SK-N-SH (cell line): ENCODE measurements around the gene CCDC188. TPM values are rescaled to one million over a fixed set of nuclear protein-coding genes. Genes with fewer than 3 reads are reported as not detected.

Source experiments
- CTCF ChIA-PET: fragments of 300-600, 350-600 bp; formaldehyde crosslinking; extraction: SDS; loops from one replicate; lab custom pipeline; 2021; lab: Yijun Ruan, JAX
- POLR2A ChIA-PET: fragments of 350-600 bp; sonication (Branson Sonifier 250); formaldehyde crosslinking; extraction: SDS; loops from one replicate; lab custom pipeline; 2020; ENCODE audit warnings: antibody characterized with exemption, inconsistent platforms; lab: Yijun Ruan, JAX
- DNase-seq: peaks from one replicate; pipeline ENCODE4 v3.0.0; 2012
- H2AFZ ChIP-seq: fragments of 200-600 bp; sonication (generic); 2 replicates; pipeline ENCODE4 v1.8.1; 2016; ENCODE audit warnings: antibody characterized with exemption, mild to moderate bottlenecking, low read depth
- H3F3A ChIP-seq: fragments of 200-600 bp; sonication (generic); replicated peaks from 2 replicates; pipeline ENCODE3; 2016; ENCODE audit warnings: antibody characterized with exemption, mild to moderate bottlenecking; ENCODE audit not compliant: insufficient read depth
- H3K27ac ChIP-seq, 2 experiments: fragments of 200-500 bp in 1 of 2; fragments of 200-600 bp in 1 of 2; sonication (Bioruptor generic) in 1 of 2; sonication (generic), shearing (Covaris generic) in 1 of 2; 2 replicates each; pipeline versions ENCODE4 v1.5.1 to v1.6.1; 2014 to 2016; ENCODE audit warnings: low read depth in 2 of 2, inconsistent platforms in 1 of 2, low read length in 1 of 2, mild to moderate bottlenecking in 1 of 2, mixed read lengths in 1 of 2
- H3K27me3 ChIP-seq: fragments of 200-600 bp; sonication (generic), shearing (Covaris generic); 2 replicates; pipeline ENCODE4 v1.6.1; 2016; ENCODE audit warnings: mixed run types; ENCODE audit not compliant: insufficient read depth
- H3K36me3 ChIP-seq, 2 experiments: fragments of 200-500 bp in 1 of 2; fragments of 200-600 bp in 1 of 2; sonication (Bioruptor generic) in 1 of 2; sonication (generic) in 1 of 2; replicated peaks in 1 of 2; 2 replicates each; pipeline versions ENCODE3 to v1.5.1; 2014 to 2016; ENCODE audit warnings: low read length in 1 of 2, mild to moderate bottlenecking in 1 of 2; ENCODE audit not compliant: insufficient read depth in 2 of 2, control insufficient read depth in 1 of 2
- H3K4me1 ChIP-seq, 2 experiments: fragments of 200-500 bp in 1 of 2; fragments of 200-600 bp in 1 of 2; sonication (Bioruptor generic) in 1 of 2; sonication (generic), shearing (Covaris generic) in 1 of 2; 2 replicates each; pipeline versions ENCODE4 v1.5.1 to v1.6.1; 2014 to 2016; ENCODE audit warnings: low read depth in 1 of 2, low read length in 1 of 2, mixed run types in 1 of 2; ENCODE audit not compliant: insufficient read depth in 2 of 2, control insufficient read depth in 1 of 2
- H3K4me2 ChIP-seq: fragments of 200-600 bp; sonication (generic), shearing (Covaris generic); 2 replicates; pipeline ENCODE4 v1.6.1; 2017; ENCODE audit warnings: mixed run types
- H3K4me3 ChIP-seq, 2 experiments: fragments of 200-500 bp in 1 of 2; fragments of 200-600 bp in 1 of 2; sonication (Bioruptor generic) in 1 of 2; sonication (generic), shearing (Covaris generic) in 1 of 2; 2 replicates each; pipeline versions ENCODE4 v1.5.1 to v1.8.1; 2014 to 2016; ENCODE audit warnings: low read depth in 2 of 2, inconsistent platforms in 1 of 2, low read length in 1 of 2, mild to moderate bottlenecking in 1 of 2, mixed read lengths in 1 of 2, moderate library complexity in 1 of 2
- H3K79me2 ChIP-seq: fragments of 200-600 bp; sonication (generic); 2 replicates; pipeline ENCODE4 v1.8.1; 2017; ENCODE audit warnings: mild to moderate bottlenecking; ENCODE audit not compliant: insufficient read depth
- H3K9ac ChIP-seq: fragments of 200-600 bp; sonication (generic); 2 replicates; pipeline ENCODE4 v1.6.1; 2017; ENCODE audit warnings: mixed run types
- H3K9me2 ChIP-seq: fragments of 200-600 bp; sonication (generic); 2 replicates; pipeline ENCODE4 v1.6.1; 2017; ENCODE audit warnings: mixed run types
- H3K9me3 ChIP-seq: fragments of 200-600 bp; sonication (generic); 2 replicates; pipeline ENCODE4 v1.6.1; 2017; ENCODE audit warnings: mixed run types, mild to moderate bottlenecking, moderate library complexity
- H4K20me1 ChIP-seq: fragments of 200-600 bp; sonication (generic); 2 replicates; pipeline ENCODE4 v1.6.1; 2017; ENCODE audit warnings: mild to moderate bottlenecking, mixed run types; ENCODE audit not compliant: insufficient read depth
- CHD2 ChIP-seq: fragments of 150-350 bp; IDR thresholded peaks from 2 replicates; pipeline ENCODE4 v1.6.1; 2018; ENCODE audit warnings: low read length; ENCODE audit not compliant: partially characterized antibody
- ELF1 ChIP-seq: IDR thresholded peaks from 2 replicates; pipeline ENCODE4 v1.4.0; 2012
- EP300 ChIP-seq, 2 experiments: IDR thresholded peaks; 2 replicates each; pipeline versions ENCODE4 v1.4.0 to v1.6.1; 2012; ENCODE audit warnings: borderline replicate concordance in 1 of 2, low read depth in 1 of 2, low read length in 1 of 2
- EZH2phosphoT487 ChIP-seq: fragments of 200-600 bp; sonication (generic); IDR thresholded peaks from 2 replicates; pipeline ENCODE4 v1.6.1; 2017; ENCODE audit warnings: low read depth, mixed run types, mild to moderate bottlenecking, antibody characterized with exemption, moderate library complexity, borderline replicate concordance
- FOSL2 ChIP-seq: IDR thresholded peaks from 2 replicates; pipeline ENCODE4 v1.4.0; 2012; ENCODE audit warnings: low read depth, mild to moderate bottlenecking, moderate library complexity, borderline replicate concordance
- GABPA ChIP-seq: IDR thresholded peaks from 2 replicates; pipeline ENCODE4 v1.4.0; 2012; ENCODE audit warnings: low read depth, mild to moderate bottlenecking
- GATA2 ChIP-seq: sonication (generic); formaldehyde crosslinking; IDR thresholded peaks from 2 replicates; pipeline ENCODE4 v1.5.0; 2020; ENCODE audit warnings: mild to moderate bottlenecking, missing genetic modification reagents
- IRF3 ChIP-seq: fragments of 150-350 bp; IDR thresholded peaks from 2 replicates; pipeline ENCODE4 v1.6.1; 2016; ENCODE audit warnings: mild to moderate bottlenecking, low read depth, low read length
- NFIC ChIP-seq: IDR thresholded peaks from 2 replicates; pipeline ENCODE4 v1.4.0; 2012; ENCODE audit warnings: borderline replicate concordance
- NRF1 ChIP-seq: IDR thresholded peaks from 2 replicates; pipeline ENCODE4 v1.6.1; 2012; ENCODE audit warnings: low read depth, mild to moderate bottlenecking, low read length
- RAD21 ChIP-seq: IDR thresholded peaks from 2 replicates; pipeline ENCODE4 v1.6.1; 2012; ENCODE audit warnings: mild to moderate bottlenecking, low read length
- RCOR1 ChIP-seq: fragments of 150-350 bp; IDR thresholded peaks from 2 replicates; pipeline ENCODE4 v1.6.1; 2017; ENCODE audit warnings: antibody characterized with exemption, low read length
- RXRA ChIP-seq: IDR thresholded peaks from 2 replicates; pipeline ENCODE4 v1.4.0; 2012; ENCODE audit warnings: low read depth, mild to moderate bottlenecking, borderline replicate concordance
- SIN3A ChIP-seq: IDR thresholded peaks from 2 replicates; pipeline ENCODE4 v1.6.1; 2012; ENCODE audit warnings: low read depth, mild to moderate bottlenecking, low read length, moderate library complexity, borderline replicate concordance
- USF1 ChIP-seq: IDR thresholded peaks from 2 replicates; pipeline ENCODE4 v1.4.0; 2012; ENCODE audit warnings: low read depth, borderline replicate concordance
- USF2 ChIP-seq: fragments of 150-350 bp; IDR thresholded peaks from 2 replicates; pipeline ENCODE4 v1.6.1; 2017; ENCODE audit warnings: antibody characterized with exemption, low read length, low read depth, borderline replicate concordance
- WGBS: methylation state at CpG from one replicate; pipeline ENCODE4 v1.1.6; 2017; ENCODE audit warnings: low lambda C conversion rate; 5-methylcytosine and 5-hydroxymethylcytosine counted together
- polyA plus RNA-seq, 3 experiments: library from polyadenylated mRNA; depleted of rRNA; stranded (reverse); fragments of >200 nt; gene quantifications; 2 replicates each; pipeline ENCODE4 v1.2.3, GENCODE V29; 2012

CCDC188 gene
- polyA plus RNA-seq, 1 of the 3 experiments (the other 2 are of a cell fraction): 21.1 TPM

- TF ChIP-seq RAD21 (no peak), RCOR1 (no peak), FOSL2 (no peak), ELF1 (no peak), CHD2 (no peak), NFIC (no peak), SIN3A (no peak), RXRA (no peak), GABPA (no peak), EZH2phosphoT487 (no peak), IRF3 (no peak), USF2 (no peak), USF1 (no peak), GATA2 (CRISPR knock-in tag) (no peak), EP300 (IDR thresholded peaks at IDR 0.05; ENCODE audit: borderline replicate concordance in 1 of 2, low read depth in 1 of 2, low read length in 1 of 2) (no peak), NRF1 (no peak)
- no peaks in the 10 kb centered on the region for H4K20me1 ChIP-seq
Measured at GRCh38 chr22:20156042-20156389, 5.2 kb upstream of the CCDC188 start.

More at GRCh38 chr22:20156042-20156389, 5.2 kb upstream of the CCDC188 start:
- H3K79me2 ChIP-seq: peaks cover 4% of the 10 kb centered on the region; the same call in 1 of the 2 replicates
- H3K9ac ChIP-seq: no peak overlapping the region
- H2AFZ ChIP-seq: no peak overlapping the region
- peaks cover 7% of the 10 kb centered on the region for H3F3A ChIP-seq
- H3K9me3 ChIP-seq: no peaks in the 10 kb centered on the region
- ChIA-PET POLR2A (no interaction called here), CTCF (interaction anchor here (0.6 to 5.1 kb wide), 16 partner anchors 12 to 238 kb away, joined by 3 to 87 read pairs (median 4); partner anchors contain the start of genes DGCR6L and ZNF74)
- H3K27ac ChIP-seq: peak overlapping the region in 1 of 2 experiments; percentile 74; a peak in 2 of 4 replicates
- DNase-seq: no peak
- H3K4me2 ChIP-seq: peak overlapping the region; percentile 96
- H3K9me2 ChIP-seq: no peaks in the 10 kb centered on the region
- 63% methylated on average over 4 of the region's 7 CpGs for WGBS
- peaks cover 0 to 2% of the 10 kb centered on the region in 2 experiments for H3K36me3 ChIP-seq
- no peaks in the 10 kb centered on the region for H3K27me3 ChIP-seq
- peaks cover 0 to 35% of the 10 kb centered on the region in 2 experiments; a peak in 1 of 4 replicates for H3K4me1 ChIP-seq
- peak overlapping the region in 1 of 2 experiments; percentile 61; a peak in 2 of 4 replicates for H3K4me3 ChIP-seq
